Panc1 (cell line): ENCODE results near the gene CHTF18.

Experiments
- POLR2AphosphoS5 ChIP-seq: IDR thresholded peaks from 2 replicates; pipeline ENCODE4 v1.6.1; 2012; ENCODE audit warnings: mild to moderate bottlenecking, low read depth, low read length, moderate library complexity
- REST ChIP-seq, 2 experiments: IDR thresholded peaks; 2 replicates each; pipeline ENCODE4 v1.6.1; 2011 to 2012; ENCODE audit warnings: low read depth in 2 of 2, control low read depth in 1 of 2, low read length in 1 of 2, mild to moderate bottlenecking in 1 of 2, moderate library complexity in 1 of 2; ENCODE audit not compliant: insufficient read depth in 1 of 2
- TF ChIP-seq, protein P1 (sequence below): fragments of 450-650 bp; IDR thresholded peaks from 2 replicates; pipeline ENCODE4 v1.5.1; 2017; ENCODE audit warnings: mild to moderate bottlenecking

DNA sequence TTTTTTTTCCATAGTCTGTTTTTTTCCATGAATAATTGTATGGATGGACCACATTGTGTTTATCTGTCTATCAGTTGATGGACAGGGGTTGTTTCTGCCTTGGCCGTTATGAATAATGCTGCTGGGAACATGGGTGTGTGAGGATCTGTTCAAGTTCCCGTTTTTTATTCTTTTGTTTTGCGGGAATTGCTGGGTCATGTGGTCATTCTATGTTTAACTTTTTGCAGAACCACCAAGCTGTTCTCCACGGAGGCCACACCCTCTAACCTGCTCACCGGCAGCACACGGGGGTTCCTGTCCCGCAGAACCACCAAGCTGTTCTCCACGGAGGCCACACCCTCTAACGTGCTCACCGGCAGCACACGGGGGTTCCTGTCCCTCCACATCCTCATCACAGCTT lies 33.8 kb upstream of the CHTF18 start:
- TF ChIP-seq, protein P1, sequence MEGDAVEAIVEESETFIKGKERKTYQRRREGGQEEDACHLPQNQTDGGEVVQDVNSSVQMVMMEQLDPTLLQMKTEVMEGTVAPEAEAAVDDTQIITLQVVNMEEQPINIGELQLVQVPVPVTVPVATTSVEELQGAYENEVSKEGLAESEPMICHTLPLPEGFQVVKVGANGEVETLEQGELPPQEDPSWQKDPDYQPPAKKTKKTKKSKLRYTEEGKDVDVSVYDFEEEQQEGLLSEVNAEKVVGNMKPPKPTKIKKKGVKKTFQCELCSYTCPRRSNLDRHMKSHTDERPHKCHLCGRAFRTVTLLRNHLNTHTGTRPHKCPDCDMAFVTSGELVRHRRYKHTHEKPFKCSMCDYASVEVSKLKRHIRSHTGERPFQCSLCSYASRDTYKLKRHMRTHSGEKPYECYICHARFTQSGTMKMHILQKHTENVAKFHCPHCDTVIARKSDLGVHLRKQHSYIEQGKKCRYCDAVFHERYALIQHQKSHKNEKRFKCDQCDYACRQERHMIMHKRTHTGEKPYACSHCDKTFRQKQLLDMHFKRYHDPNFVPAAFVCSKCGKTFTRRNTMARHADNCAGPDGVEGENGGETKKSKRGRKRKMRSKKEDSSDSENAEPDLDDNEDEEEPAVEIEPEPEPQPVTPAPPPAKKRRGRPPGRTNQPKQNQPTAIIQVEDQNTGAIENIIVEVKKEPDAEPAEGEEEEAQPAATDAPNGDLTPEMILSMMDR: no peak
- TF ChIP-seq REST (IDR thresholded peaks at IDR 0.05; ENCODE audit: insufficient read depth in 1 of 2, low read depth in 2 of 2, low read length in 1 of 2) (no peak), POLR2AphosphoS5 (no peak)
